HFFc6 (cell line): ENCODE results near the gene CREM. TPM values are rescaled to one million over a fixed set of nuclear protein-coding genes. Genes with fewer than 3 reads are reported as not detected.

Experiments
- DNase-seq: peaks from one replicate; pipeline ENCODE4 v3.0.0-alpha.2; 2018
- H3K27ac Mint-ChIP-seq: 2 replicates; pipeline ENCODE4 v1.8.0; 2020; ENCODE audit warnings: mild to moderate bottlenecking, mixed read lengths
- H3K27me3 Mint-ChIP-seq: 2 replicates; pipeline ENCODE4 v1.8.0; 2021; ENCODE audit warnings: mild to moderate bottlenecking, moderate library complexity, mixed read lengths; ENCODE audit not compliant: insufficient read depth
- H3K36me3 Mint-ChIP-seq: 2 replicates; pipeline ENCODE4 v1.8.0; 2021; ENCODE audit warnings: low read depth, mixed read lengths
- H3K4me1 Mint-ChIP-seq: 2 replicates; pipeline ENCODE4 v1.8.0; 2020; ENCODE audit warnings: low read depth, mixed read lengths
- H3K4me3 Mint-ChIP-seq: 2 replicates; pipeline ENCODE4 v1.8.0; 2020; ENCODE audit warnings: mild to moderate bottlenecking, moderate library complexity, mixed read lengths
- H3K9me3 Mint-ChIP-seq: 2 replicates; pipeline ENCODE4 v1.8.0; 2020; ENCODE audit warnings: mild to moderate bottlenecking, mixed read lengths
- CTCF ChIP-seq: fragments of 200-600 bp; sonication (generic); IDR thresholded peaks from 2 replicates; pipeline ENCODE4 v1.5.0; 2021; ENCODE audit warnings: antibody characterized with exemption, mild to moderate bottlenecking
- total RNA-seq, 6 experiments: library from RNA; stranded (reverse); fragmentation: NEBNext Ultra II Directional; extraction: Animal tissue kit (Norgen Biotek cat#: 25700); gene quantifications; 2 replicates in 1 of 6; 3 replicates in 5 of 6; pipeline ENCODE4 v1.2.3, GENCODE V29; 2021

Gene CREM
- total RNA-seq, 6 experiments from 2014 or later, result 21.1 to 34.0 (median 30.2) TPM

DNA sequence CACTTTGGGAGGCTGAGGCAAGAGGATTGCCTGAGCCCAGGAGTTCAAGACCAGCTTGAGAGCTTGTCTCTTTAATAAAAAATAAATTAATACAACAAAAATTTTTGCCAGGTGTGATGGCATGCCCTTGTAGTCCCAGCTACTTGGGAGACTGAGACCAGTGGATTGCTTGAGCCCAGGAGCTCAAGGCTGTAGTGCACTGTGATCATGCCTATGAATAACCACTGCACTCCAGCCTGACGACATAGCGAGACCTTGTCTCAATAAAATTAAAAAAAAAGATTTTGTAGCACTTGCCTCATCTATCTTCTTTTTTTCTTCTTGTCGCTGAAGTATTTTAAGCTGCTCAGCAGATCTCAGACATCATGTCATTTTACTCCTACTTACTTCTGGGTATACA, 26.3 kb downstream of the CREM start:
- TF ChIP-seq CTCF, result no peak
- DNase-seq, result no peak
- H3K36me3 Mint-ChIP-seq, result no peaks in the 10 kb centered on the region; the same call in 1 of the 2 replicates
- H3K4me3 Mint-ChIP-seq, result no peak overlapping the region
- no peaks in the 10 kb centered on the region for H3K27me3 Mint-ChIP-seq
- H3K27ac Mint-ChIP-seq, result no peak overlapping the region
- 0 out of 2 replicates have a peak, but pooled peaks cover 7% of the 10 kb centered on the region for H3K4me1 Mint-ChIP-seq
- H3K9me3 Mint-ChIP-seq, result no peaks in the 10 kb centered on the region

DNA sequence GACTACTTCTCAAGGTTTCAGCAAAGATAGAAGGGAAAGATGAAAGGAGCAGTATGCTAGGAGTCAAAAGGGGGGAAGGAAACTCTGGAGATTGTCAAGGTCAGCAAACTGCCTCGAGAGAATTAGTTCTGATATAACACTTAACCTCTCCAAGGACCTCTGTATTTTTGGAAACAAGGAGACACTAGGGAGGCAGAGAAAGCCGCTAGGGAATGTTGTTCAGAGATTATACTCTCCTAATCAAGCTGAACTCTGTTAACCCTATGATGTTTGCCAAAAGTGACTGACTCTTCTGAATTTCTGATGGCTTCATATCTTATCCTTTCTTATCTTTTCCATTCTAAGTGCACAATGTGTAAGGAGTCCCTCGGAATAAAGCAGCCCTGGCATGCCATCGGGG, 27.1 kb downstream of the CREM start:
- Mint-ChIP-seq H3K27ac (no peak overlapping the region), H3K4me1 (0 out of 2 replicates have a peak, but pooled peaks cover 7% of the 10 kb centered on the region), H3K36me3 (no peaks in the 10 kb centered on the region; the same call in 1 of the 2 replicates), H3K9me3 (no peaks in the 10 kb centered on the region), H3K27me3 (no peaks in the 10 kb centered on the region), H3K4me3 (no peak overlapping the region)
- no peak for DNase-seq
- no peak for TF ChIP-seq CTCF

DNA sequence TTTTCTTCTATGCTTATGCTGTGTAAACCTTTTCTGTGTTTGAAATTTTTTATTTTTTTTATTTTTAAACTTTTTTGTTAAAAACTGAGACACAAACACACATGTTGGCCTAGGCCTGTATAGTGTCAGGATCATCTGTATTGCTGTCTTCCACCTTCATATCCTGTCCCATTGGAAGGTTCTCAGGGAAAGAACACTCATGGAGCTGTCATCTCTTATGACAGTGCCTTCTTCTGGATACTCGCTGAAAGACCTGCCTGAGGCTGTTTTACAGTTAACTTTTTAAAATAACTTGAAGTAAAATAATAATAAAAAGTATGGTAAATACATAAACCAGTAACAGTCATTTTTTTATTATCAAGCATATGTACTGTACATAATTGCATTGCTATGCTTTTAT, 34.1 kb downstream of the CREM start:
- no peak overlapping the region for H3K4me3 Mint-ChIP-seq
- H3K27ac Mint-ChIP-seq, result no peak overlapping the region
- H3K4me1 Mint-ChIP-seq, result no peaks in the 10 kb centered on the region
- no peak for DNase-seq
- no peaks in the 10 kb centered on the region for H3K27me3 Mint-ChIP-seq
- H3K9me3 Mint-ChIP-seq, result no peaks in the 10 kb centered on the region
- peaks cover 14% of the 10 kb centered on the region for H3K36me3 Mint-ChIP-seq
- no peak for TF ChIP-seq CTCF

- no peak for DNase-seq
- Mint-ChIP-seq H3K27me3 (no peaks in the 10 kb centered on the region), H3K36me3 (peaks cover 14% of the 10 kb centered on the region), H3K27ac (no peak overlapping the region), H3K4me3 (no peak overlapping the region), H3K9me3 (no peaks in the 10 kb centered on the region), H3K4me1 (no peaks in the 10 kb centered on the region)
- no peak for TF ChIP-seq CTCF
These were observed 35.3 kb downstream of the CREM start for GRCh38 chr10:35161906-35162305.

DNA sequence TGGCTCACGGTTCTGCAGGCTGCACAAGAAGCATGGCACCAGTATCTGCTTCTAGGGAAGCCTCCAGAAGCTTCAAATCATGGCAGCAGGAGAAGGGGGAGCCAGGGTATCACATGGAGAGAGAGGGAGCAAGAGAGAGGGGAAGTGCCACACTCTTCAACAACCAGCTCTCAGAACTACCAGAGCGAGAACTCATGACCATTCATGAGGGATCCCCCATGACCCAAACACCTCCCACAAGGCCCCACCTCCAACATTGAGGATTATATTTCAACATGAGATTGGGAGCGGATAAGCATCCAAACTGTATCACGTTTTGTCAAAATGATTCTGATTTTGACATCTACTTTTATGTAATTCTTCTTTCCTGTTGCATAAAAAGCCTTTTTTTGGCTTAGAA, 38.5 kb downstream of the CREM start:
- Mint-ChIP-seq H3K36me3 (peaks cover 16% of the 10 kb centered on the region; the same call in 1 of the 2 replicates), H3K27ac (no peak overlapping the region), H3K4me1 (no peaks in the 10 kb centered on the region), H3K4me3 (no peak overlapping the region), H3K9me3 (no peaks in the 10 kb centered on the region; the same call in 1 of the 2 replicates), H3K27me3 (no peaks in the 10 kb centered on the region)
- no peak for DNase-seq
- no peak for TF ChIP-seq CTCF

DNA sequence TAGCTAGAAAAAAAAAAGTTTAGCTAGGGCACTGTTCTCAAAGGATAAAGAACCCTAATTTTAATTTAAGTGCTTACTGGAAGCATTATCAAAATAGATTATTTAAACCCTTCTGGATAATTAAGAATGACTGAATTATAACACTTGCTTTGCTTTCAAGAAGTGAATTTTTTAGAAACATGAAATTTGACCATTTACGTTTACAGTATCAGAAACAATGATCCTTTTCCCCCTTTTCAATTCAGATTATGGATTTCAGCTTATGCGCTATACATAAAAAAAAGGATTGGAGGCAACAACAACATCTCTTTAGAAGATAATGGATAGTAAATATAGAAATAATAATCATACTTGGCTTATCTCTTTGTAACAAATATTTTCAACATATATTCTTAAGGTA, 39.2 kb downstream of the CREM start:
- H3K4me1 Mint-ChIP-seq, result no peaks in the 10 kb centered on the region
- H3K36me3 Mint-ChIP-seq, result peaks cover 16% of the 10 kb centered on the region; the same call in 1 of the 2 replicates
- H3K27me3 Mint-ChIP-seq, result no peaks in the 10 kb centered on the region
- H3K9me3 Mint-ChIP-seq, result no peaks in the 10 kb centered on the region; the same call in 1 of the 2 replicates
- no peak for TF ChIP-seq CTCF
- H3K4me3 Mint-ChIP-seq, result no peak overlapping the region
- H3K27ac Mint-ChIP-seq, result no peak overlapping the region
- DNase-seq, result no peak
